Hepatocyte (in vitro differentiated cells): ENCODE data around the gene CHADL. TPM values are rescaled to one million over a fixed set of nuclear protein-coding genes. Genes with fewer than 3 reads are reported as not detected.

ENCODE experiments used
- DNase-seq: peaks from one replicate; pipeline ENCODE4 v3.0.0-alpha.2; 2016; ENCODE audit warnings: low spot score
- H2AFZ ChIP-seq: fragments of 200-600 bp; sonication (generic); 2 replicates; pipeline ENCODE4 v1.6.0; 2016; ENCODE audit warnings: antibody characterized with exemption, mild to moderate bottlenecking
- H3K27ac ChIP-seq: fragments of 200-600 bp; sonication (generic); 2 replicates; pipeline ENCODE4 v1.5.1; 2016; ENCODE audit warnings: mild to moderate bottlenecking
- H3K27me3 ChIP-seq: fragments of 200-600 bp; sonication (generic); 2 replicates; pipeline ENCODE4 v1.6.1; 2016
- H3K36me3 ChIP-seq: fragments of 200-600 bp; sonication (generic); replicated peaks from 2 replicates; pipeline ENCODE4 v1.5.1; 2016; ENCODE audit warnings: low read depth; ENCODE audit not compliant: insufficient read depth
- H3K4me1 ChIP-seq: fragments of 200-600 bp; sonication (generic); 2 replicates; pipeline ENCODE4 v1.5.1; 2016; ENCODE audit warnings: mild to moderate bottlenecking, moderate library complexity; ENCODE audit not compliant: insufficient read depth
- H3K4me2 ChIP-seq: fragments of 200-600 bp; sonication (generic); 2 replicates; pipeline ENCODE4 v1.6.0; 2016
- H3K4me3 ChIP-seq: fragments of 200-600 bp; sonication (generic); 2 replicates; pipeline ENCODE4 v1.5.1; 2016; ENCODE audit warnings: mild to moderate bottlenecking
- H3K79me2 ChIP-seq: fragments of 200-600 bp; sonication (generic); 2 replicates; pipeline ENCODE4 v1.6.0; 2017; ENCODE audit warnings: mild to moderate bottlenecking
- H3K9me2 ChIP-seq: fragments of 200-600 bp; sonication (generic); replicated peaks from 2 replicates; pipeline ENCODE4 v1.6.0; 2017; ENCODE audit warnings: mild to moderate bottlenecking; ENCODE audit not compliant: insufficient read depth
- H3K9me3 ChIP-seq: fragments of 200-600 bp; sonication (generic); 2 replicates; pipeline ENCODE4 v1.5.1; 2016; ENCODE audit warnings: low read depth, mild to moderate bottlenecking
- H4K20me1 ChIP-seq: fragments of 200-600 bp; sonication (generic); 2 replicates; pipeline ENCODE4 v1.6.0; 2016; ENCODE audit warnings: mild to moderate bottlenecking; ENCODE audit not compliant: insufficient read depth, poor library complexity, severe bottlenecking
- CTCF ChIP-seq: fragments of 200-600 bp; sonication (generic); IDR thresholded peaks from 2 replicates; pipeline ENCODE4 v1.5.1; 2016; ENCODE audit warnings: antibody characterized with exemption, mild to moderate bottlenecking; ENCODE audit not compliant: poor library complexity
- EZH2 ChIP-seq: fragments of 200-600 bp; sonication (generic); IDR thresholded peaks from 2 replicates; pipeline ENCODE4 v1.6.1; 2016; ENCODE audit warnings: antibody characterized with exemption, mild to moderate bottlenecking, borderline replicate concordance
- EZH2phosphoT487 ChIP-seq: fragments of 200-600 bp; sonication (generic); IDR thresholded peaks from one replicate; pipeline ENCODE4 v1.6.1; 2018; ENCODE audit warnings: antibody characterized with exemption, mild to moderate bottlenecking, low read depth, moderate library complexity; ENCODE audit not compliant: unreplicated experiment, severe bottlenecking
- WGBS: methylation state at CpG from one replicate; pipeline ENCODE4 v1.1.6; 2016; ENCODE audit warnings: low lambda C conversion rate; ENCODE audit errors: missing lambda C conversion rate; 5-methylcytosine and 5-hydroxymethylcytosine counted together
- polyA plus RNA-seq: library from polyadenylated mRNA; unstranded; fragments of >200 nt; fragmentation: Nextera tagmentation; extraction: Ambion mirVana; gene quantifications from 2 replicates; pipeline ENCODE4 v1.2.1, GENCODE V29; 2016
- total RNA-seq: library from RNA; depleted of rRNA; stranded (reverse); fragments of >200 nt; gene quantifications from 2 replicates; pipeline ENCODE4 v1.2.3, GENCODE V29; 2014

Gene CHADL
- total and polyA plus RNA-seq, 2 experiments from 2014 or later = 1.00 to 1.4 TPM

DNA sequence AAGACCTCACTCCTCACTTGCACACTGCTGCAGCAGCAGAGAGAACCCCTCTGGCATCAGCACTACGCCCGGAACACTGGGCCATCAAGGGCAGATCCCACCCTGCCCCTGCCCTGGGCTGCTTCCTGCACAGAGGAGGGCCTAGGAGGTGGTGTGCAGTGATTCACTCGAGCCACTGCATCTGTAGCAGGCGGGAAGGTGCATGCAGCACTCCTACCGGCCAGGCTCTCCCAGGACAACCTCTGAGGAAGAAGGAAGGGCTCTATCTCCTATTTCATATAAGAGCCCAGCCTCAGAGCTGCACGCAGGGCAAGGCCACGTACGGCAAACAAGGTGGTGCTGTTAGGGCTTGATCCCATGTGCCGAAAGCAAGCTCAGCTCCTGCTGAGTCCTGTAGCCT is 31.1 kb upstream of the CHADL start:
- no peak overlapping the region for H3K4me3 ChIP-seq
- no peak overlapping the region for H2AFZ ChIP-seq
- no peak for TF ChIP-seq EZH2phosphoT487
- TF ChIP-seq EZH2 = no peak
- no peak for TF ChIP-seq CTCF
- no peaks in the 10 kb centered on the region for H3K4me1 ChIP-seq
- 93% methylated on average over 9 of the region's 9 CpGs for WGBS
- DNase-seq = no peak
- no peaks in the 10 kb centered on the region for H4K20me1 ChIP-seq
- H3K27me3 ChIP-seq = no peaks in the 10 kb centered on the region
- no peaks in the 10 kb centered on the region for H3K36me3 ChIP-seq
- H3K79me2 ChIP-seq = no peaks in the 10 kb centered on the region
- no peaks in the 10 kb centered on the region for H3K9me3 ChIP-seq
- H3K27ac ChIP-seq = no peak overlapping the region
- no peak overlapping the region for H3K4me2 ChIP-seq
- H3K9me2 ChIP-seq = no peaks in the 10 kb centered on the region

GRCh38 chr22:41267958-41268357 is 27.2 kb upstream of the CHADL start:
- H3K36me3 ChIP-seq = no peaks in the 10 kb centered on the region
- H3K27me3 ChIP-seq = no peaks in the 10 kb centered on the region
- no peaks in the 10 kb centered on the region for H3K9me2 ChIP-seq
- no peaks in the 10 kb centered on the region for H3K4me1 ChIP-seq
- H3K9me3 ChIP-seq = no peaks in the 10 kb centered on the region
- H4K20me1 ChIP-seq = no peaks in the 10 kb centered on the region
- H3K4me2 ChIP-seq = no peak overlapping the region
- DNase-seq = no peak
- no peak overlapping the region for H3K27ac ChIP-seq
- H3K79me2 ChIP-seq = no peaks in the 10 kb centered on the region
- TF ChIP-seq EZH2phosphoT487 = no peak
- TF ChIP-seq EZH2 = no peak
- H2AFZ ChIP-seq = no peak overlapping the region
- H3K4me3 ChIP-seq = no peak overlapping the region
- 97% methylated on average over 16 of the region's 16 CpGs for WGBS

DNA sequence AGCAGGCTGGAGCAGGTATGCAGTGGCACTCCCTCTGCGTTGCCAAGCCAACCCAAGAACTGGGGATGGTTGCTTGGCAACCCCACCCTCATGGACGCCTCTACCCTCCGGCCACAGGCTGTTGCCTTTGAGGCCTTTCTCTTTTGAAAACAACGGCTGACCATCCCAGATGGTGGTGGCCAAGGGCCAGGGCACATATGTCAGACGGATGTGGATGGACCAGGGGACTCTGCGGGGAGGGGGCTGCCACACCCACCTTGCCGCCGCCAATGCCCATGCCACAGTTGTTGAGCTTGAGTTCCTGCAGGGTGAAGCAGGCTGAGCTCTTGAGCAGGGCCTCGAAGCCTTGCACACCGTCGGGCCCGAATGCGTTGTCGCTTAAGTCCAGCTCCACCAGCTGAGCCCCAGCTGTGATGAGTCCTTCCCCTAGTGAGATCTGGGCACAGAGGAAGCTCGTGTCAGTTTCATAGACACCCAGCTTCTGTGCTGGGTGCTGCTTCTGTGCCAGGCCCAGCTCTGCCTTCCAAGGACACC is 23.7 kb upstream of the CHADL start:
- H3K27me3 ChIP-seq = no peaks in the 10 kb centered on the region
- H3K4me1 ChIP-seq = no peaks in the 10 kb centered on the region
- H3K9me3 ChIP-seq = no peaks in the 10 kb centered on the region
- no peak overlapping the region for H3K4me2 ChIP-seq
- H3K27ac ChIP-seq = no peak overlapping the region
- no peak for DNase-seq
- no peaks in the 10 kb centered on the region for H4K20me1 ChIP-seq
- no peak overlapping the region for H2AFZ ChIP-seq
- TF ChIP-seq EZH2phosphoT487 = no peak
- H3K4me3 ChIP-seq = no peak overlapping the region
- no peaks in the 10 kb centered on the region for H3K9me2 ChIP-seq
- no peaks in the 10 kb centered on the region for H3K36me3 ChIP-seq
- 92% methylated on average over 15 of the region's 15 CpGs for WGBS
- H3K79me2 ChIP-seq = no peaks in the 10 kb centered on the region

GRCh38 chr22:41263704-41264103 is 23.0 kb upstream of the CHADL start:
- Histone ChIP-seq H3K9me2 (no peaks in the 10 kb centered on the region), H3K4me1 (no peaks in the 10 kb centered on the region), H3K79me2 (no peaks in the 10 kb centered on the region), H3K36me3 (no peaks in the 10 kb centered on the region), H3K9me3 (no peaks in the 10 kb centered on the region), H3K4me2 (no peak overlapping the region), H2AFZ (no peak overlapping the region), H3K4me3 (no peak overlapping the region), H4K20me1 (no peaks in the 10 kb centered on the region), H3K27me3 (no peaks in the 10 kb centered on the region), H3K27ac (no peak overlapping the region)
- no peak for DNase-seq
- no peak for TF ChIP-seq EZH2phosphoT487
- WGBS = 81% methylated on average over 2 of the region's 2 CpGs

DNA sequence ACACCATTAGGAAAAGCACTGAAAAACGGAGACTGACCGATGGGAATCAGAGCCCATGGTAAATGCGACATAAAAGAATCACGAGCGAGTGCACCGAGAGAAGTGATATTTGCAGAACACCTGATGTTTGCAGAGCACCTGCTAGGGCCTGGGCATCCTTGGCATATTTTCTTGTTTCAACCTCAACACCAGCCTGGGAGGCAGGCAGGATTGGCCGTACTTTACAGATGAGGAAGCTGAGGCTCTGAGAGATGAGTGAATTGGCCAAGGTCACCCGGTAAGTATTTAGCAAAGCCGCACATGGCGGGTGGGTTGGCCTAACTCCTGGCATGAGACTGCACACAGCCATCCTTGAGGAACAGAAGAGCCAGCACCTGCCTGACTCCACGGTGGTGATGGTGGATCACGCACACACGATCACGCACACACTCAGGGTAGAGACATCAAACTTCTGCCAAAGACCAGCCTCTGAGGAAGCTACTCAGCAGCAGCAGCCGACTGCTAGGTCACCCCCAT is 21.6 kb upstream of the CHADL start:
- no peak overlapping the region for H3K27ac ChIP-seq
- no peaks in the 10 kb centered on the region for H3K9me3 ChIP-seq
- H3K4me2 ChIP-seq = no peak overlapping the region
- no peaks in the 10 kb centered on the region for H4K20me1 ChIP-seq
- H3K79me2 ChIP-seq = no peaks in the 10 kb centered on the region
- DNase-seq = no peak
- no peak for TF ChIP-seq EZH2phosphoT487
- TF ChIP-seq EZH2 = no peak
- H3K4me3 ChIP-seq = no peak overlapping the region
- H3K9me2 ChIP-seq = no peaks in the 10 kb centered on the region
- WGBS = 98% methylated on average over 15 of the region's 15 CpGs
- H3K4me1 ChIP-seq = no peaks in the 10 kb centered on the region
- no peaks in the 10 kb centered on the region for H3K36me3 ChIP-seq
- no peaks in the 10 kb centered on the region for H3K27me3 ChIP-seq
- no peak overlapping the region for H2AFZ ChIP-seq
